GM20000 (cell line): ENCODE results near the gene PDIA2.
A peak's percentile ranks its signal among the peaks of the same experiment; 100 is the strongest.
"Not testable (repeated sequence)": the region's sequence is repeated elsewhere in the genome, so short reads cannot be mapped to it uniquely, and the experiment has no call there.

Experiments used
- DNase-seq: peaks from one replicate; pipeline ENCODE4 v3.0.0; 2012; ENCODE audit warnings: low spot score
- TF ChIP-seq, protein P1 (sequence below): IDR thresholded peaks from 2 replicates; pipeline ENCODE4 v1.5.1; 2012; ENCODE audit warnings: mild to moderate bottlenecking, control low read depth; ENCODE audit errors: extremely low read depth, missing control alignments

The PDIA2 gene

GRCh38 chr16:247027-247426 is 35.9 kb upstream of the PDIA2 start:
- no peak for DNase-seq
- TF ChIP-seq, protein P1, sequence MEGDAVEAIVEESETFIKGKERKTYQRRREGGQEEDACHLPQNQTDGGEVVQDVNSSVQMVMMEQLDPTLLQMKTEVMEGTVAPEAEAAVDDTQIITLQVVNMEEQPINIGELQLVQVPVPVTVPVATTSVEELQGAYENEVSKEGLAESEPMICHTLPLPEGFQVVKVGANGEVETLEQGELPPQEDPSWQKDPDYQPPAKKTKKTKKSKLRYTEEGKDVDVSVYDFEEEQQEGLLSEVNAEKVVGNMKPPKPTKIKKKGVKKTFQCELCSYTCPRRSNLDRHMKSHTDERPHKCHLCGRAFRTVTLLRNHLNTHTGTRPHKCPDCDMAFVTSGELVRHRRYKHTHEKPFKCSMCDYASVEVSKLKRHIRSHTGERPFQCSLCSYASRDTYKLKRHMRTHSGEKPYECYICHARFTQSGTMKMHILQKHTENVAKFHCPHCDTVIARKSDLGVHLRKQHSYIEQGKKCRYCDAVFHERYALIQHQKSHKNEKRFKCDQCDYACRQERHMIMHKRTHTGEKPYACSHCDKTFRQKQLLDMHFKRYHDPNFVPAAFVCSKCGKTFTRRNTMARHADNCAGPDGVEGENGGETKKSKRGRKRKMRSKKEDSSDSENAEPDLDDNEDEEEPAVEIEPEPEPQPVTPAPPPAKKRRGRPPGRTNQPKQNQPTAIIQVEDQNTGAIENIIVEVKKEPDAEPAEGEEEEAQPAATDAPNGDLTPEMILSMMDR, result no peak

- TF ChIP-seq, protein P1, result no peak
- DNase-seq, result no peak
Measured at GRCh38 chr16:249431-249830, 33.5 kb upstream of the PDIA2 start.

DNA sequence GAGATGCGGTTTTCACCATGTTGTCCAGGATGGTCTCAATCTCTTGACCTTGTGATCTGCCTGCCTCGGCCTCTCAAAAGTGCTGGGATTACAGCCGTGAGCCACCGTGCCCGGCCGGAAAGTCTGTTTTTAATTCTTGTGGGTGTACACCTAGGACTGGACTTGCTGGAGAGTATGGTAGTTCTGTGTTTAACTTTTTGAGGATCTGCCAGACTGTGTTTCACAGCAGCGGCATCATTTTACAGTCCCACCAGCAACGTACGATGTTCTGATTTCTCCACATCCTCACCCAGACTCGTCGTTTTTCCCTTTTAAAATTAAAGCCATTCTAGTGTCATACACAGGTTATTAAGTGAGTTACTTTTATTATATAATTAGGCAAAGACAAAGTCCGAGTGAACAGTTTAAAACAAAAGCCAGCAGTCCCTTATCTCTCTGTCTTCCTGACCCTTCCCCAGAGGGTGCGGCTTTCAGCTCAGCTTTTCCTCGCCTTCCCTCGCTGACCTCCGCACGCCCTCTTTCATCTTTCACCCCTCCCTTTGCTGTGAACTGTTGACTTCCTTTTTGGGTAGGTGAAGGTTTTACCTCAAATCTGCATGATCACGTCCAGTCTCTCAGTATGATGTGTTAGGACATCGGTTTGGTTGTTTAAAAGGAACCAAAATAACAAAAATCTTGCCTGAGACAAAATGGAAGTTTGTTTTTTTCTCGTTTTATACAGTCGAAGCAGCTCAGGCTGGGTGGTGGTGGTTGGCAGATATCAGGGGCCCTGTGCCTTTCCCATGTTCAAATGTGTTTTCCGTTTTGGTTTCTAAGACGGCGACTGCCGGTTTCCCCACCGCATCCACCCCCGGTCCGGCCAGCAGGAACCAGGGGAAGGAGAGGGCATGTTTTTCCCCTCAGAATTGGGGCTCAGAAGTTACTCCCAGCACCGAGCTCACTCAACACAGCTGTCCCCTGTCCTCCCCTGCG is 30.3 kb upstream of the PDIA2 start:
- peak; percentile 78 for DNase-seq
- TF ChIP-seq, protein P1, result no peak

GRCh38 chr16:253833-254232 is 29.1 kb upstream of the PDIA2 start:
- no peak for DNase-seq
- TF ChIP-seq, protein P1, result no peak

GRCh38 chr16:254461-254860 is 28.5 kb upstream of the PDIA2 start:
- TF ChIP-seq, protein P1, result no peak
- DNase-seq, result no peak

DNA sequence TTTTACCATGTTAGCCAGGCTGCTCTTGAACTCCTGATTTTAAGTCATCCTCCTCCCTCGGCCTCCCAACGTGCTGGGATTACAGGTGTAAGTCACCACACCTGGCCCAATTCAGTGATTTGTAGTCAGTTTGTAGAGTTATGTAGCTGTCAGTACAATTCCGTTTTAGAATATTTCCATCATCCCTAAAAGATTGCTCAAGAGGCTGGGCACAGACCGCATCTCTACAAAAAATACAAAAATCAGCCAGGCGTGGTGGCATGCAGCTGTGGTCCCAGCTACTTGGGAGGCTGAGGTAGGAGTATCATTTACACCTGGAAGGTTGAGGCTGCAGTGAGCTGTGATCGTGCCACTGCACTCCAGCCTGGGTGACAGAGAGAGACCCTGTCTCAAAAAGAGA is 27.8 kb upstream of the PDIA2 start:
- TF ChIP-seq, protein P1, result no peak
- no peak for DNase-seq

- DNase-seq, result not testable (repeated sequence)
Measured at GRCh38 chr16:258091-258490, 24.9 kb upstream of the PDIA2 start.

DNA sequence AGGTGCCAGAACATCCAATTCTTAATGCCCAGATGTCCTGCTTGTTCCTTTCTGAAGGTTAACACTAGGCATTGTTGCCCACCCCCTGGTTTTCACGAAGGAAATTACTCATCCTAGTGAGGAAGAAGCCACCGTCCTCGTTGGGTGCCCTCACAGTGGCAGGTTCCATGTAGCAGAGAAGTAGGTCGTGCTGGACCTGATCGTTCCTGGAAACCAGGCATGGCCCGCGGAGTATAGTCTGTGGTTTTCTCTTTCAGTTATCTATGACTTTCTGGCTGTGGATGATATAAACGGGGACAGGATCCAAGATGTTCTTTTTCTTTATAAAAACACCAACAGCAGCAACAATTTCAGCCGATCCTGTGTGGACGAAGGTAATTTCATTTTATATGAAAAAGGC is 23.7 kb upstream of the PDIA2 start:
- DNase-seq, result no peak

More for the DNA sequence above, 23.7 kb upstream of the PDIA2 start:
- TF ChIP-seq, protein P1, result no peak
